Measurements from ENCODE around the gene RIIAD1.
"Not testable (repeated sequence)": the region's sequence is repeated elsewhere in the genome, so short reads cannot be mapped to it uniquely, and the experiment has no call there.

RIIAD1 gene

GRCh38 chr1:151737026-151737425, 15.7 kb downstream of the RIIAD1 start:
- no peak for DNase-seq

- no peak for DNase-seq
Measured at GRCh38 chr1:151737479-151737878, 16.2 kb downstream of the RIIAD1 start.

DNA sequence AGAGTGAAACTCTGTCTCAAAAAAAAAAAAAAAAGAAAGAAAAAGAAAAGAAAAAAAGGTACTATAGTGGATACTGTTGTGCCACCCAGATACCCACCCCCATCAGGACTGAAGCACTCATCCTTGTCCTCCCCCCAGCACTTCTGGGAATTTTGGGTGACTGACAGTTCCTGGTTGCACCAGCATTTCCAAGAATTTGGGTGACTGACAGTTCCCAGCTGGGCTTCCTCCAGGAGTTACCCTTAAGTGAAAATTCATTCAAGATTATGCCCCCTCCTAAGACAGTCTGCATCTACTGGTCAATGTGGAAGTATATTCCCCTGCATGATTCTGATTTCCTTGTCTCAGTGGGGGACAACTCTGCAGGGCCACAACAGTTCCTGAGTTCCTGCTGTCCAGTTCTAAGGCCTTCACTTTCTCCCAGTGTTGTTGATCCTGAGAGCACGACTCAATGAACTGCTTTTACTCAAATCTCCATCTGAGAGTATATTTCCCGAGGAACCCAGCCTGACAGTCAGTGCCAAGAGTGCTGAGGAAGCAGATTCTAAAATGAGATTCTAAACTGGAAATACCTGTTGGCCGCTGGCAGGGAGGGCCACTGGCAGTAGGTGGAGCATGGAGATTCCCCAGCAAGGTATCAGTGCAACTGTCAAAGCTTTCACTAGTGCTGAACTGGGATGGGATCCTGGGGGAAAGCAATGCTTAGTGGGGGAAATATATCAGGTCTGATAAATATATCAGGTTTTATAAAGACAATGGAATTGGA, 18.5 kb downstream of the RIIAD1 start:
- peak; percentile 31 for DNase-seq

- DNase-seq, result no peak
Measured at GRCh38 chr1:151741516-151741915, 20.2 kb downstream of the RIIAD1 start.

DNA sequence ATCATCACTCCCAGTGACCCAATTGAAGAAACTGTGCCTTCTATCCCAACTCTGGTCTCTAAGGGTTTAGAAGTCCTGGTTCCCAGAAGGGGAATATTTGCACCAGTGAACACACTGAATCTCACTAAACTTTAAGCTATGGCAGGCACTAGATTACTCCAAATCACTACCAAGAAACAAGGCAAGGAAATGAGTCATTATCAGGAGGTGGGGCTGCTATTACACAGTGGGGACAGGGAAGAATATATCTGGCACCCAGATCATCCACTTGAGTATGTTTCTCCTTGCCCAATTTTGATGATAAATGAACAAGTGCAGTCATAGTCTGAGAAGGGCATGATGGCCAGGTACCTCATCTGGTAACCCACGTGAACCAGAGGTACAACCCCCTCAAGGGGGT, 35.0 kb downstream of the RIIAD1 start:
- DNase-seq, result no peak

DNA sequence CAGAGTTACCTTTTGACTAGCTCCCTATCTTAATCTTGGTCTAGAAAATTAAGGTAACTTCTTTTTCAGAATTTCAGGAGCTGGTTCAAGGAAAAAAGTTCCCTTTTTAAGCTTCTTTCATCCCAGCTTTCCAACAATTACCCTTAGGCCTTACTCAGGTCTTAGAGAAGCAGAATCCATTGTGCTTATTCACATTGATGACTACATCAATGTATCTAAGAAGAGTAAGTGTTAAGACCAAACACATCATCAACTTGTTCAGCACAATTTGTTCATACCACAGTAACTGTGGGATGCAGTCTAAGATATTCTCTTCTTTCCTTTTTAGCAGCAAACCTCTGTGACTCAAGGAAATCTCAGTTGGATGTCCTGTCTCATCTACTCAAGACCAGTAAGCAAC, 37.9 kb downstream of the RIIAD1 start:
- DNase-seq, result no peak

- DNase-seq, result no peak
Measured at GRCh38 chr1:151760597-151761385, 39.5 kb downstream of the RIIAD1 start.

DNA sequence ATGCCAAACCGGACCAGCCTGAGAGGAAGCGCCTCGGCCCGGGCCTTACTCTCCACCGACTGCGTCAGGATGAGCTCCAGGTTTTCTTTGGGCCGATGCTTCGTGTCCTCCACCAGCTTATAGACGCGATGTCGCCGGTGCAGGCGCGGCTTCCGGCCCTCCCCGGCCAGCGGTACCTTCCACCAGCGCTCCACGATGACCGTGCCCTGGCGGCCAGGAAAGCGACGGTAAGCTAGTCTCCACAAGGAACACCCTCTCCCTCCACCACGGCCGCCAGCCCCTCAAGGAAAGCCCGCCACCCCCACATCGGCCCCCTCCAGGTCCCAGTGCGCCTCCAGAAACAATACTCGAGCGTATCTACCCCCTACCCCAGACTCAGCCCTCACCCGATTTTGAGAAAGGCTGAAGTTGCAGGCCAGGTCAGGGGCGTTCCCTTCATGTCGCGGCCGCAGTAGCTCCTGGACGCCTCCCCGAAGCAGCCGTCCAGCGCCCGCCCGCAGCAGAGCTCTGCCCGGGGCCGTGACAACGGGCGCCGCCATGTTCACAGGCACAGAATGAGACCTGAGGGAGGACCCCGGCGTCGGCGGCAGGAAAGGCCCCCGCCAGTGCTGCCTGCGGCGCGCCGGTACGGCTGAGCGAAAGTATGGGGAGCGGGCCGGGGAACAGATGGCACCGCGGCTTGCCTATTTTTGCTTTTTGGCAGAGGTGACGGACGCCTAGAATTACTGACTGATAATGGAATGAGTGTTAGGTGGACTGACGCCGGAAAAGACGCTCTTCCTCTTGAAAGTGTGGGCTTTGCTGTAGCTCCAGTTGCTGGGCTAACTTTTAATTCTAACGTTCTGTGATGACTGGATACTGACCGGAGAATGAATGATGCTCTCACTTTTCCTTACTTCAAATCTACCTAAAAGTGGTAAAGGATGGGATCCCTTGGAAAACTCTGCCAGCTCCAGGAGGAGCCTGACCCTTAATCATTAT, 41.9 kb downstream of the RIIAD1 start, which contains the start of gene MRPL9:
MRPL9 (minus strand) TSS at position 556 of the 981 bp plus-strand sequence; CDS start at position 539, 17 bp downstream.
- DNase-seq, result peak; percentile 48

- no peak for DNase-seq
Measured at GRCh38 chr1:151763990-151764389, 42.7 kb downstream of the RIIAD1 start.

DNA sequence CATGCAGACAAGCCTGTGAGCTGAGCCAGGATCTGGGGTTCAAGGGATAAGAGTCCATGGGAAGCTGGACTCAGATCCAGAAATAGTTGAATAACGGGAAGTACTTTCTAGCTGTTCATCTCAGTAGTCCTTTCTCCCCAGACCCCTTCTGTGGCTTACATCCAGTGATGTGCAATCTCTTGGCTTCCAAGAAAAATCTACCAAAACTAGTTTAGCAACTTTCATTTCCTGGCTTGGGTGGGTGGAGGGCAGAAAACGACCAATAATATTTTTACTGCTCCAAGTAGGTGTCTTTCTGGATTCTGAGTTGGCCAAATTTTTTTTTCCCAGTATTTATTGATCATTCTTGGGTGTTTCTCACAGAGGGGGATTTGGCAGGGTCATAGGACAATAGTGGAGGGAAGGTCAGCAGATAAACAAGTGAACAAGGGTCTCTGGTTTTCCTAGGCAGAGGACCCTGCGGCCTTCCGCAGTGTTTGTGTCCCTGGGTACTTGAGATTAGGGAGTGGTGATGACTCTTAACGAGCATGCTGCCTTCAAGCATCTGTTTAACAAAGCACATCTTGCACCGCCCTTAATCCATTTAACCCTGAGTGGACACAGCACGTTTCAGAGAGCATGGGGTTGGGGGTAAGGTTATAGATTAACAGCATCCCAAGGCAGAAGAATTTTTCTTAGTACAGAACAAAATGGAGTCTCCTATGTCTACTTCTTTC, 47.2 kb downstream of the RIIAD1 start:
- peak; percentile 71 for DNase-seq

DNA sequence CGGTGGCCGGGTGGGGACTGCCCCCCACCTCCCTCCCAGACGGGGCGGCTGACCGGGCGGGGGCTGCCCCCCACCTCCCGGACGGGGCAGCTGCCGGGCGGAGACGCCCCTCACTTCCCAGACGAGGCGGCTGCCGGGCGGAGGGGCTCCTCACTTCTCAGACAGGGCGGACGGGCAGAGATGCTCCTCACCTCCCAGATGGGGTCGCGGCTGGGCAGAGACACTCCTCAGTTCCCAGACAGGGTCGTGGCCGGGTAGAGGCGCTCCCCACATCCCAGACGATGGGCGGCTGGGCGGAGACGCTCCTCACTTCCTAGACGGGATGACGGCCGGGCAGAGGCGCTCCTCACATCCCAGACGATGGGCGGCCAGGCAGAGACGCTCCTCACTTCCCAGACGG, 47.9 kb downstream of the RIIAD1 start:
- not testable (repeated sequence) for DNase-seq

DNA sequence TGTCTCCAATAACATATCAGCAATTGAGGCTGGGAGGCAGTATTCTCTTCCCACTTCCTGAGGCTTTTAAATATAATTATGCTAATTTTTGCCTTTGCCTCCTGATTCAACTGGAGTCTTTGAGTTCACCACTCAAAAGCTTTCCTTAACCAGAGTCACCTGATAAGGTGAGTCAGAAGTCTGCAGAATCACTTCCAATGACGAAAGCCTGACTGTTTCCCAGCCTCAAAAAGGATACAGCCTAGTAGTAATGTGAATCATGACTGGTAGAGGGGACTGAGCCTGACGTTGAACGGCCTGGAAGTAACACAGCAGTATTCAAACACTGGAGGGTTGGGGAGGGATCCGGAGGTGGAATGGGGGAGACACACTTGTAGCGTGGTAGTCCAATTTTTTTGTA, 52.4 kb downstream of the RIIAD1 start:
- no peak for DNase-seq

GRCh38 chr1:151774256-151774922, 53.1 kb downstream of the RIIAD1 start:
- DNase-seq, result no peak

DNA sequence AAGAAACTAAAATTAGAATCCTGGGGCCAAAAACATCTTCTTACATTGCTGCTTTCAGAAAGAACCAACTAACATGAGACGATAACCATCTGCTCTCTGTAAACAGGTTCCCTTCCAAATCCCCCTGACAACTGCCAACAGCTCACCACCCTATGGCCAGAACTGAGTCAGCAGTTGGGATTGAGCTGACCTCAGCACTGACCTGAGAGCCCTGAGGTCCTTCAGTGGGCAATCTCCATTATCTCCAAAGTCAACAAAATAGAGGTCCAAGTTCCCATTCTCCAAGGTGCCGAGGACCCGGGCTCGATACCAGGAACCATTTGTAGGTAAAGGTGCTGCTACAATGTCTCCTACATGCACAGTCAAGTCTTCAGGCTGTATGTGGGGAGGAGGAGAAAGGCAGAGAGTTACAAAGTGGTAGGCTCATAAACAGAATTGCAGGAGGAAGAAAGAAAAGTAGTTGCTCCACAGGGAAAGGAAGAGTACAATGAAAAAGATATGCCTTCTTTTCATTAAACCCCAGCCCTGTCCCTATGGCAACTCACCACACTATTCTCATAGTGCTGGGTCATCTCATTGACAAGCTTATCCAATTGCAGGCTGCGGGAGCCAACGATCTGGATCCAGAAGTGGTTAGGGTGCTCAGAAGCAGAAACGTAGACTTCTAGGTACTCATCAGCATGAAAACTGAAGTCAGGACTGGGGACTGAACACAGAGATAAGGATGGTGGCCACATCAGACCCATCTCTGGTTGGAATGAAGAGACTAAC, 54.8 kb downstream of the RIIAD1 start:
- no peak for DNase-seq

DNA sequence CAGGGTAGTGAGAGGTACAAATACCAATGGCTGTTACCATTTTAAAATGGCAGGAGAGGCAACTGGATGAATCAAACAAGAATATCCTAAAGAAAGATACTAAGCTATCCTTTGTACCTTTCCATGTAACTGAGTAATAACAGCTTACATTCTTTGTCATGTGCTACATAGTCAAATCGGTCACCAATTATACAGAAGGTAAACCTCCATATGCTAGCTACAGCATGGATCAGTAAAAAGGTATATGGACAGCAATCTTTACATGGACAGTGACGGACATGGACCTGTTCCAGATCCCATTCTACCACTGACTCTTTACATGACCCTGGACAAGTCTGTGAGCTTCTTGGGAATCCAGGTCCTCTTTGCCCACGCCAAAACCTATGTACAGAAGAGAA, 55.3 kb downstream of the RIIAD1 start:
- DNase-seq, result no peak

DNA sequence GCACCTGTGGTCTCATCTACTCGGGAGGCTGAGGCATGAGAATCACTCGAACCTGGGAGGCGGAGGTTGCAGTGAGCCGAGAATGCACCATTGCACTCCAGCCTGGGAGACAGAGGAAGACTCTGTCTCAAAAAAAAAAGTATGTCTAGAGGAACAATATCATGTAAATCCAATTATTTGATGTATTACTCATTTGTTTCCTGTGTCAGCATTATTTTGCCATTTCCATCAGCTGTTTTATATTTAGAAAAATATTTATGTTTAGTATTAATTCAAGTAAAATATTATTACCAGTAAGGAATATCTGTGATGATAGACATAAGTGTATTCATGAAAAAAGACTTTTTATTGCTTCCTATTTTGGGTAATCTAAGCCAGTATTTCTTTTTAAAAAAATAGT, 56.0 kb downstream of the RIIAD1 start:
- DNase-seq, result no peak

All from GF-D8 (cell line).